HG03378 (cell line): ENCODE measurements around the gene SPRR5.

Experiments used
- ATAC-seq: cut with Tn5 transposase; IDR thresholded peaks from one replicate; pipeline ENCODE4 v1.9.1; 2021; ENCODE audit warnings: mild to moderate bottlenecking, moderate library complexity; ENCODE audit not compliant: unreplicated experiment

The SPRR5 gene

GRCh38 chr1:152981146-152981871 is 34.3 kb downstream of the SPRR5 start:
- ATAC-seq: no peak

GRCh38 chr1:152982076-152982475 is 35.1 kb downstream of the SPRR5 start:
- ATAC-seq: no peak

- no peak for ATAC-seq
These were observed 36.2 kb downstream of the SPRR5 start for GRCh38 chr1:152983234-152983633.

- no peak for ATAC-seq
These were observed 36.7 kb downstream of the SPRR5 start, which contains the start of gene SPRR1A for GRCh38 chr1:152983743-152984142. TSS of gene SPRR1A (plus strand) at chr1:152984081. CDS start at chr1:152985231, 1,150 bp downstream.

- ATAC-seq: no peak
These were observed 39.6 kb downstream of the SPRR5 start for GRCh38 chr1:152986578-152986977.

GRCh38 chr1:152993186-152993585 is 46.2 kb downstream of the SPRR5 start:
- no peak for ATAC-seq

GRCh38 chr1:152995842-152996241 is 48.8 kb downstream of the SPRR5 start:
- ATAC-seq: no peak

- no peak for ATAC-seq
These were observed 49.8 kb downstream of the SPRR5 start for GRCh38 chr1:152996633-152997400.

- no peak for ATAC-seq
These were observed 50.9 kb downstream of the SPRR5 start for GRCh38 chr1:152997901-152998300.

GRCh38 chr1:152998476-152998875 is 51.5 kb downstream of the SPRR5 start:
- no peak for ATAC-seq
